GM19023 (cell line): ENCODE data around the gene CPN1.
"Not testable (repeated sequence)": the region's sequence is repeated elsewhere in the genome, so short reads cannot be mapped to it uniquely, and the experiment has no call there.

Experiments
- ATAC-seq: cut with Tn5 transposase; IDR thresholded peaks from one replicate; pipeline ENCODE4 v1.9.1; 2021; ENCODE audit warnings: mild to moderate bottlenecking, moderate library complexity; ENCODE audit not compliant: unreplicated experiment

CPN1 gene

DNA sequence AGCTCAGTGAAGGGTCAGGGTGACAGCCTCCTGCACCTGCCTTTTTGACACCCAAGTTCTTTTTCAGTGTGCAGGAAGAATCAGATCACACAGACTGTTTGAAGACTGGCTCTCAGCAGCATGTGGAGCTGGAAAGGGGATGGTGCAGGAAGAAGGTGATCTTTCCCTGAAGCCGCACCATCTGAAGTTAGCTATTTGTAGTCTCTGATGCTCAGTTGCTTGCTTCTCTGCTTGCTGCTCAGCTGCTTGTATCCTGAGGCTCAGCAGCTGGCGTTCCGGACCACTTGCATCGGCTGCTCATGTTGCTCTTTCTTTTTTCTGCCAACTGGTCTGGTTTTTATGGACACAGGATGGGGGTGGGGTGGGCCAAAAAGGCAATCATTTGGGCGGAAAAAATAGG, 56.1 kb downstream of the CPN1 start:
- no peak for ATAC-seq

DNA sequence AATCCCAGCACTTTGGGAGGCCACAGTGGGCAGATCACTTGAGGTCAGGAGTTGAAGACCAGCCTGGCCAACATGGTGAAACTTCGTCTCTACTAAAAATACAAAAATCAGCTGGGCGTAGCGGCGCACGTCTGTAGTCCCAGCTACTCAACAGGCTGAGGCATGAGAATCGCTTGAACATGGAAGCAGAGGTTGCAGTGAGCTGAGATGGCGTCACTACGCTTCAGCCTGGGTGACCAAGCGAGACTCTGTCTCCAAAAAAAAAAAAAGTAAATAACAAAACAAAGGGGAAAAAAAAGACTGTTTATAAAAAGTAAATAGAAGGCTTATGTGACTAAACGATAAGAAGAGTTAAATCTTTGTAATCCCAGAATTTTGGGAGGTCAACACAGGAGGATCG, 56.9 kb downstream of the CPN1 start:
- no peak for ATAC-seq

DNA sequence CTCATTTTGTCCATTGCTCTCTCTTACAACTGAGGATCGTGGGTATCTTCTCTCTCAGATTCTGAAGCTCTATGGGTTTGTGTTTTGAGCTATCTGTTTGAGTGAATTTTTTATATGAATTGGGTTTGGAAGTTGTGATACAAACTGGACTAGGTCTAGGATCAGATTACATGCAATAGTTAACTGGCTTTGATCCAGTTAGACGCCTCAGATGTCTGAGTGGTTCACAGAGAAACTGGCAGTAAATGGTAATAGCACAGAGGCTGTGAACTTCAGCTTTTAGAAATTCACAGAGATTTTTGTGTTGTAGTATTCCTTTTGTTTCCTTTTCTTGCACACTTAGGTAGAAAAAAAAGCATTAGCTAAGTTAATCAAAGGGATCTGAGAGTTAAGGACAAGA, 59.3 kb downstream of the CPN1 start:
- ATAC-seq, result no peak

DNA sequence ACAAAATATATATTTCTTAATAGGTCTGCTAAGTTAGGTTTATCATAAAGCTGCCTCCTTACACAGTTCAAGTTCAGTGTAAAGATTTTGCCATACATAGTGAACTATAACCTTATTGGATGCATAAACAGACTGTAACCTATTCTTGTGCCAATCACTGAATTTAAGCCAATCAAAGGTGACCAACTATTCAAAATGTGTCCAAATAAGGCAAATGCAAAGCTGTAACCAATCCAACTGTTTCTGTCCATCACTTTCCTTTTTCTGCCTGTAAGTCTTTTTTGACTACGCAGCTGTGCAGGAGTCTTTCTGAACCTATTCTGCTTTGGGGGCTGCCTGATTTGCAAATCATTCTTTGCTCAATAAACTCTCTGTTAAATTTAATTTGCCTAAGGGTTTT, 60.3 kb downstream of the CPN1 start:
- no peak for ATAC-seq

DNA sequence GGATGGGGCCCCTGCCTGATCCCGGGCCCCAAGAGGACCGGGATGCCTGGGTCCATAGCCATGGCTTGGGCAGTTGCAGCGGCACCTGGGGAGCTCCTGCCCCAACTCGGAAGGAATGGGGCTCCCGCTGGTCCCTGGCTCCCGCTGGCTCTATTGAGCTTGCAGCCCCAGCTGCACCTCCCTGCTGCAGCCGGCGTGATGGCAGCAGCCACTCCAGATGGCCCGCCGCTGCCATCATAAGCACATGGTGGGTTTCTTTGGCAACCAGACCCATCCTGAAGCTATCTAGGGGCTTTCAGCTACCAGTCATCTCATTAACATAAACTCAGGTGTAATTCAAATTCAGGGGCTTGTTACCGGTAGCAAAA, 60.8 kb downstream of the CPN1 start:
- ATAC-seq, result no peak

DNA sequence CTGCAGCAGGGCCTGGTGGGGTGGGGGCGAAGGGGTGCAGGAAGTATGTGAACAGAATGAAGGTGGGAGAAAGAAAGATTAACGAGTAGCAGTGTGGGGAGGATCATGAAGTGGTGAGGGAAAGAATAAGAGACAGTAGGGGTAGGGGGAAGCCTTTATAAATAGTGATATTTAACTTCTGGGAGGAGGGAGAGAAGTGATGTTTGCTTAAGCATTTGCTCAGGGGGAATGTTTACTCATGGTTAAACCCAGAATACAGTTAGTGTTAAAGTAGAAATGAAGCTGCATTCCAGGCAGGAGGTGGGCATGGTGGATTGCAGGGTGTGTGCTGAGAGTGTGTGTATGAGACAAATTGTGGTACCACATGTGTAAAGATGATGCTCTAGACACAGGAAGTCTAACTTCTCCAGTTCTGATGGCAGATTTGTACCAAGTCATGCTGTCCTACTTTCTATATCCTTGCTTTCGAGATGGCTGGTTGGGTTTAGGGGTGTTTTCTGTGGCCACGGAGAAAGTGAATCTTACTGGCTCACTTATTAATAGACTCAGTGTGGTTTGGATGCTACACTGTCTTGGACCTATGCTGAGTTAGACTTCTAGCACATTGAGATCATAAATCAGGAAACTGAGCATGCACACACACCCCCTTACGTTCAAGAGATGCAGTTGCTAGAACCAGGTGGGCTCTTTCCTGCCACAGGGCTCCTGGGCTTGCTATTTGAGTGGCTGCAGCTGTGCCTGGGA, 61.4 kb downstream of the CPN1 start:
- peak; percentile 56 for ATAC-seq

DNA sequence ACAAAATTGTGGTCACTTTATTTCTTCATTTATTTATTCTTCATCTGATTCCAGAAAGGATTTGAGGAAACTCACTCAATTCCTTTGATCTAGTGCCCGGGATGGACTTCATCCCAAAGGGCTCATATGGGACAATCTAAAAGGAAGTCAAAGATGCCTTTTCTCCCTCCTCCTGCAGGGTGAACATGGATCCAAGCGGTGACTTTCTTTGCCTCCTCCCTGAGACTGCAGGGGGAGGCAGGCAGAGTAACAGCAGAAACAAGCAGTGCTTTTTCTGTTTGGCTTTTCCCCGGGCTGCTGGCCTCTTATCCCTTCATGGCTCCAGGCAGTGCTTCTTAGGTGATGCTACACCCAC, 61.9 kb downstream of the CPN1 start:
- no peak for ATAC-seq

DNA sequence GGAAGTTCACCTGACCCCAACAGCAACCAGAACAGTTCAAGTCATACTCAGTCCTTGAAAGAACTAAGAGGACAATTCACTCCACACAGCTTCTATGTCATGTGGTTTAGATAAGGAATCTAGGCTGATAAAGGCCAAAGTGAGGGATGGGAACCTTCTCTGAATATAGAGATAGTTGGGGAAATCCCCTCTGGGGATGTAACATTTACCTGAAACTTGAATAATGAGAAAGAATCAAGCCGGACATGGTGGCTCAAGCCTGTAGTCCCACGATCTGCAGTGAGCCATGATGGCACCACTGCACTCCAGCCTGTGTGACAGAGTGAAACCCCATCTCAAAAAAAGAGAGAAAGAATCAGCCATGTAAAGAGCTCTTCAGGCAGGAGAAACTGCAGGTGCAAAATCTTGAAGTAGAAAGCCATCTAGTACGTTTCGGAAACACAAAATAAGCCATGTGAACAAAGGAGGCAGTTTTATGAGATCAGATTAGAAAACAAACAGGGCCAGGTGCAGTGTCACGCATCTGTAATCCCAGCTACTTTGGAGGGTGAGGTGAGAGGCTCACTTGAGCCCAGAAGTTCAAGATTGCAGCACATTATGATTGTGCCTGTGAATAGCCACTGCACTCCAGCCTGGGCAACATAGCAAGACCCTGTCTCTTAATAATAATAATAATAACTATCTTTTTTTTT, 67.5 kb downstream of the CPN1 start:
- ATAC-seq, result peak; percentile 69

DNA sequence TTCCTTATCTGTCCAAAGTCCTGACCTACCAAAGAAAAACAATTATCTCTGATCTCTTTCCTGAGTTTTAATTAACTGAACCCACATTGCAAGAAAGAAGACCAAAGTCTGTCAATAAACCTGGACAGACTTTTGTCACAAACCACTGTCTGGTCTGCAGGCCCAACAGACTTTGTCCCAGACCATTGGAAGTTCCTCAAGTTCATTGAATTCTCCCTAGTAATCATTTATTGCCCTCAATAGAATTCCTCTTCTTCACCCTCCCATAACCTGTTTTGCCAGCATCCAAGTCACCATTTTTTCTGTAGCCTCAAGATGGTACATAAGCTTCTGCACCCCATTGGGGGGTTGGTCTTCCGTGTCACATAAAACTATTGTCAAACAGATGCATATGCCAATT, 68.0 kb downstream of the CPN1 start:
- ATAC-seq, result no peak

DNA sequence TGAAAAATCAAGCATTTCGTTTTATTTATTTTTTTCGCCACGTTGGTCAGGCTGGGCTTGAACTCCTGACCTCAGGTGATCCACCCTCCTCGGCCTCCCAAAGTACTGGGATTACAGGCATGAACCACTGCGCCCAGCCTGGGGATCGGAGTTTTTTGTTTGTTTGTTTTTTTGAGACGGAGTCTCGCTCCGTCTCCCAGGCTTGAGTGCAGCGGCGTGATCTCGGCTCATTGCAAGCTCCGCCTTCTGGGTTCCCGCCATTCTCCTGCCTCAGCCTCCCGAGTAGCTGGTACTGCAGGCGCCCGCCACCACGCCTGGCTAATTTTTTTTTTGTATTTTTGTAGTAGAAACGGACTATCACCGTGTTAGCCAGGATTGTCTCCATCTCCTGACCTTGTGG, 69.8 kb downstream of the CPN1 start:
- not testable (repeated sequence) for ATAC-seq

DNA sequence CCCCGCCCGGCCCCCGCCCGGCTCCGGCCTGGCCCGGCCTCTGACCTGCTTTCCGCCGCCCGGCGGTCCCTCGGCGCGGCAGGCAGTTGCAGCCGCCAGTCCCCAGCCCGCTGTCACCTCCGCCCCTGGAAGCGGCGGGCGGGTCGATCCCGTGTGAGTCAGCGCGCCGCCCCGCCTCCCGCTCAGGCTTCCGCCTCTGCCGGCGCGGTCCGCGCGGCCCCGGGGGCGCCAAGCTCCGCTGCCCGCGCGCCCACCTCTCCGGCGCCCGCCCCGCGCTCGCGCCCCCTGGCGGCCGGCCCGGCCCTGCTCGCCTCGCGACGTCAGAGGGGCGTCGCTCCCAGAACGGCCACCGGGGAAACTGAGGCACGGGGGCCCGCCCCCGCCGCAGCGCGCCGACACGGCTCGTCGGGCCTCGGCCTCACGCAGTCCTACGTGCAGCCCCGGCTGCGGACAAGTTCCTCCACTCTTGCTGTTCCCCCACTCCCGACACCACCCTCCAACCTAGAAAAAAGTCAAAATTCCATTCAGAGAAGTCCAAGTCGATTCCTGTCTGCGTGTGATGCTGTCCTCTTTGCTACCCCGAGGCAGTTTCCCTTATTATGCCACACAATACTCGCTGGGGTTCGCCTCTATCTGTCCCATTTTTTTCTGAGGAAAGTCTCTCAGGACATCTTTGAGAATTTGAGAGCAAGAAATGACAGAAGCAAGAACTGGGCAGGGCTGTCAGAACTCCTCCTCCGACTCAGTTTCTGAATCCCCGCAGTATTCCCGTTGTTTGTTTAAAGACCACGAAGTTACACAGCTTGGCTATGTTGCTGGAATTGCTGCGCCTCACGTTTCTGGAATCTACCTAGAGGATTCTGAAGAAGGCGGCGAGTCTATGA, 71.6 kb downstream of the CPN1 start, which contains the start of gene DNMBP:
Gene DNMBP (minus strand): TSS at position 155 of the 884 bp plus-strand sequence. CDS start 37,823 bp downstream, outside the sequence.
- peak; percentile 66 for ATAC-seq

DNA sequence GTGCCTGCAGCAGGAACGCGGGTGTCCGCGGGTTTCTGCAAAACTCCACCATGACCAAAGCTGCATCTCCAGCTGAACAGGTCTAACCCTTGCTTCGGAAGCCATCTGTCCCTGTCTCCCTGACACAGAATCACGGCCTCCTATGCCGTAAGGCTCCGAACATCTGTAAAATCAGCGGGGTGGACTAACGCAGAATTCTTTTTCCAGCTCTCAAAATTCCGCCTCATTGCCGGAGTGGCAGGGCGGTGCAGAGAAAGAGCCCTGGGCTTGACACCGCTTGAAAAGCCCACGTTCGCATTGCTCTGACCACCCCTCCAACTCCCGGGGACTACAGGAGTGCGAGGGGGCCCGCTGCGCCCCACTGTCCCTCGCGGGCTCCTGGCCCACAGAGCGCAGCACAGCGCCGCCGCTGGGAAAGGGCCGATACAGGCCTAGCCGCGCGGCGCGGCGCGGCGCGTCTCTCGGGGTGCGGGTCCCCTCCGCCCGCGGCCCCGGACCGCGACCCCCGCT, 72.3 kb downstream of the CPN1 start:
- ATAC-seq, result peak; percentile 53

DNA sequence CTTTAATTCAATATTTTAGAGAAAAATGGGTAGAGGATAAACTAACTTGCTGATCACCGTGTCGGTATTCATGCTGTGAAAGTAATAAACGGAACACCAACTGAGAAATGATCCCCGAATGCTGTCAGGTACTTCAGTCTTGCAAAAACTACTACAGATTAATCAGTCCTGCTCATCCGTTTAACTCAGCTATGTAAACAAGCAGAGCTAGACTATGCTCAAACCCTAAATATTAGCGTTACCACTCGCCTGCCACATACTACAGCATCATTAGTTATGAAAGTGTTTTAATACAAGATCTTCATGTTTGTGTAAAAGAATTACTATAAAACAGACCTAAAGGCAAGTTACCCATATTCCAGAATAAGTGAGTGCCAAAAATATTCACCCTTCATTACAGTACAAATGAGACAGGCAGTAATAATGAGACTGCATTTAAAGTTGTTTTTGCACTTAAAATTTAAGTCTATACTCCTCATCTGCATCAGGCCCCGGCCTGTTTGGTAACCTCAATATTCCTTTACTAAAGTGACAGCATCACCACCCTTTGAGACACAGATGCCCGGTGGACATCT, 72.9 kb downstream of the CPN1 start:
- ATAC-seq, result no peak

DNA sequence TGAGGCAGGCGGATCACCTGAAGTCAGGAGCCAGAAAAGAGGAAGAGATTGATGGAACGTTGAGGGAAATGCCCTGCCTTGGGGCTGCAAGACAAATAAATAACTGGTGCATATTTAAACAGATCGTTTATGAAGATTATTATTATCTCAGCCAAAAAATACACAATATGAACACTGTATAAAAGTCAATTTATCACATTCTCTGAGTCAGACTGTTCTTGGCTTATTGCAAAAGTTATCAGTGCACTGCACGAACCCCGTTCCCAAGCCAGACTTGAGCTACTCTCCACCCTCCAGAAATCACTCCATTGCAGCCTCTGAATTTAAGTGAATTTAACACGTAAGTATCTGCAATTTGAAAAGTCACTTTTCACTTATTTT, 73.5 kb downstream of the CPN1 start:
- no peak for ATAC-seq

DNA sequence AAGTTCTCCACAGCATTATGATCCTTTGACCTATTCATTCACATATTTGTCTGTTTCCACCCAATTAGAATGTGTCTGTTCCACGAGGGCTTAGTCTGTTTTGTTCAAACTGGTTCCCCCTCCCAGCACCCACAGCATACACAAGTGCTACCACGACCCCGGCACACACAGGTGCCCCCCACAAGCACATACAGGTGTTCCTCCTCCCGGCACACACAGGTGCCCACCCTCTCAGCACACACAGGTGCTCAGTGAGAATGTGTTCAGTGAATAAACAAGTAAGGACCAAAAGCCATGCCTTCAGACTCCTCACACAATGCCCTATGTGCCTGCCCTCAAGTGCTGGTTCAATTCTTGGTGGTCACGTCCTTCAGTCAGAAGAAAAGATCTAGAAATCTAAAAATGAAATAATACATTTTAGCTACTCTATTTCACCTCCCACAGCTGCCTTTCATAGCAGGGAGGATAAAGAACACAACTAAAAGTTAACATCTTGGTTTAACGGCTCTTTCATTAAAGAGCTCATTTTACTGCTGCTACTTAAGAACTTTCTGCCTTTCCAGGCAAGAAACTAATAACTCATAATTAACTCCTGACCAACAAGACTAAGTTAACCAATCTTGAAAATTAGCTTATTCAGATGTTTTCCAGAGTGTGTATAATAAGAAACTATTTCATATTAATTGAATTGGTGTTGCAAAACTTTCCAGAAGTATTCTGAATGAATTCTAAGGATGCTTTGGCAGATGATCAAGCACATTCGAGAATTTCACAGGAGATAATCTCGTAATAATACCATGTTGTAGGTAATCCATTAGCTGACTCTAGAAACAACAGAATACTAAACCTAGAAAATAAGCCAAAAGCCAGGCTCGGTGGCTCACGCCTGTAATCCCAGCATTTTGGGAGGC, 74.2 kb downstream of the CPN1 start:
- ATAC-seq, result no peak

DNA sequence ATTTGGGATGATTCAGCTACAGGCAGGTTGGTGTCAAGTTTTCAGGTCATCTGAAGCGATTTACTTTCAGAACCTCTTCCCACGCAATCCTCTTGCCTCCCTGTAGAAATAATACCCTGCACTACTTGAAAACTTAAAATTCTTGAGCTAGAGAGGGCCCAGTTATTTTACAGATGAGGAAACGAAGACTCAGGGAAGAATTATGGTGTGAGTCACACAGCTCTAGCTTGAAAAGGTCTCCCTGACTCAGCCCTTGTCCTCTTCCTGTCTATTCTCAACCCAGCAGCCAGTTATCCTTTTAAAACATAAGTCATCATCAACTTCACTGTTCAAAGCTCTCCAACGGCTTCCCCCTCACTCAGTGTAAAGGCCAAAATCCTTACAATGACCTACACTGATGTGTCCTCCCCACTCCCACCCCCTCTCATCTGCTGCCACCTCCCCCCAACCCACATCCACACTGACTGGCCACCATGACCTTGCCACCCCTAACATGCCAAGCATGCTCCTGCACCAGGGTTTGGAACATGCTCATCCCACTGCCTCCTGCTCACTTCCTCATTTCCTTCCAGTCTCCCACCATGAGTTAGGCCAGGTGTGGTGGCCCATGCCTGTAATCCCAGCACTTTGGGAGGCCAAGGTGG, 75.3 kb downstream of the CPN1 start:
- ATAC-seq, result no peak

DNA sequence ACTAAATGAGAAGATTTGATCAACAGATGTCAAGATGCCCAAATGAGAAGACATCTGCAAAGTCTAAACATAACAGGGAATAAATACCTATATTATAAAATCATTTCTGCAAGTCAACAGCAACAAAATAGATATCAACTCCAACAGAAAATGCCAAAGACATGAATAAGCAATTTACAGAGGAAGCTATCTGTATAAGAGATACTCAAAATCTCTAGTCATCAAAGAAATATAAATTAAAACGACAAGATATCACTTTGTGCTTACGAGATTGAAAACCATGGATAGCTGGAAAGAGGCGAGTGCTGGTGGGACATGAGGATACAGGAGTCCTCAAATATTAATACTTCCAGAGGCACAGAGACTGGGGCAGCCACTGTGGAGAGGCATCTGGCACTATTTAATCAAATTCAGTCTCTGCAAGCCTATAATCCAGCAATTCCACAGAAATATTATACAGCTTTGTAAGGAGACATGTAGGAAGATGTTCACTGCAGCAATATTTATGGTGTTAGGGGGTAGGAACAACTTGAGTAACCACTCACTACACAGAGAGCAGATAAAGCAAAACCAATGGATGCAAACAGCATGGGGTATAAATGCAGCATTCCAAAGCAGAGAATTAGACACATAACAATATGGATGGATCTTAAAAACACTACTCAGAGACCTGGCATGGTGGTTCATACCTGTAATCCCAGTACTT, 76.7 kb downstream of the CPN1 start:
- no peak for ATAC-seq

DNA sequence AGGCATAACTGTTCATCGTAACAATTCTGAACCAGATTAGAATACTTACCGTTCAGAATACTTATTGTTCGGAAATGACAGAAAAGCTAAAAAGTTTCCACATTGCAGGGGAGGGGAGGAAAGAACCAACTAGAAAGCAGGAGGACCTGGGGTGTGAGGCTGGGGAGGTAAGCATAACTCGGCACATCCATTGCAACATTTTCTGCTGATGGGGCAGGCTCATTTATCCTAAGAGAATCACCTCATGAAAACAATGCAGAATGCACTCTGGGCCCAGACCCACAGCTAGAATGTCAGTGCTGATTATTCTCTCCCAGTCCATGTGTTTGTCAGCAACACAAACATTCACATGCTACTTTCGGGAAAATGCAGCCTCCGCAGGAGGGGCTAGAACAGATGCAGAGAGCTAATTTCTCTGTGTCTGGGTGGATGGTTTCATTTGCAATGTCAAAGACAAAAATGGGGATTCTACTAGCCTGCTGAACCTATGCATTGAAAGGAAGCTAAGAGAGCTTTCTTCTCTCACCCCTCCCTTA, 81.5 kb downstream of the CPN1 start:
- ATAC-seq, result no peak
